Endodermal cell (in vitro differentiated cells): Measurements from ENCODE around the gene PRDM1. TPM values are rescaled to one million over a fixed set of nuclear protein-coding genes. Genes with fewer than 3 reads are reported as not detected.

Experiments used
- DNase-seq: peaks from one replicate; pipeline ENCODE4 v3.0.0-alpha.2; 2017
- H3K27ac ChIP-seq: 2 replicates; pipeline ENCODE4 v1.5.1; 2013; ENCODE audit warnings: mild to moderate bottlenecking, low read depth, low read length, moderate library complexity
- H3K27me3 ChIP-seq: 2 replicates; pipeline ENCODE4 v1.6.1; 2013; ENCODE audit warnings: mild to moderate bottlenecking, low read length, moderate library complexity; ENCODE audit not compliant: insufficient read depth, control insufficient read depth, poor library complexity, severe bottlenecking
- H3K36me3 ChIP-seq: 2 replicates; pipeline ENCODE4 v1.7.0; 2013; ENCODE audit warnings: mild to moderate bottlenecking, low read length, moderate library complexity; ENCODE audit not compliant: control insufficient read depth, insufficient read depth
- H3K4me1 ChIP-seq: one replicate; pipeline ENCODE4 v1.7.0; 2013; ENCODE audit warnings: low read length; ENCODE audit not compliant: control insufficient read depth, insufficient read depth
- H3K4me3 ChIP-seq: 2 replicates; pipeline ENCODE4 v1.5.1; 2013; ENCODE audit warnings: mild to moderate bottlenecking, low read length, moderate library complexity
- H3K9ac ChIP-seq: 2 replicates; pipeline ENCODE4 v1.6.1; 2013; ENCODE audit warnings: mild to moderate bottlenecking, low read length, moderate library complexity; ENCODE audit not compliant: poor library complexity, severe bottlenecking; ENCODE audit errors: extremely low read depth
- H3K9me3 ChIP-seq: 2 replicates; pipeline ENCODE4 v1.6.1; 2013; ENCODE audit warnings: mild to moderate bottlenecking, low read length, moderate library complexity; ENCODE audit not compliant: control insufficient read depth
- H3K27ac Mint-ChIP-seq: 2 replicates; pipeline ENCODE4 v1.8.0; 2020; ENCODE audit warnings: mixed read lengths
- H3K27me3 Mint-ChIP-seq: 2 replicates; pipeline ENCODE4 v1.8.0; 2021; ENCODE audit warnings: mild to moderate bottlenecking, mixed read lengths; ENCODE audit not compliant: insufficient read depth
- H3K36me3 Mint-ChIP-seq: 2 replicates; pipeline ENCODE4 v1.8.0; 2020; ENCODE audit warnings: low read depth, mixed read lengths
- H3K4me1 Mint-ChIP-seq: 2 replicates; pipeline ENCODE4 v1.8.0; 2020; ENCODE audit warnings: mixed read lengths
- H3K4me3 Mint-ChIP-seq: 2 replicates; pipeline ENCODE4 v1.8.0; 2020; ENCODE audit warnings: mild to moderate bottlenecking, moderate library complexity, mixed read lengths
- H3K9me3 Mint-ChIP-seq: 2 replicates; pipeline ENCODE4 v1.8.0; 2020; ENCODE audit warnings: mild to moderate bottlenecking, mixed read lengths
- WGBS, 2 experiments: methylation state at CpG; one replicate each; pipeline versions ENCODE4 v1.1.5 to v1.1.7; 2013; ENCODE audit warnings: missing lambda C conversion rate in 2 of 2, mixed read lengths in 1 of 2; ENCODE audit not compliant: insufficient coverage in 1 of 2, insufficient read length in 1 of 2; 5-methylcytosine and 5-hydroxymethylcytosine counted together
- total RNA-seq, 2 donors: library from RNA; stranded (reverse); fragmentation: NEBNext Ultra II Directional in 1 of 2; extraction: Animal tissue kit (Norgen Biotek cat#: 25700) in 1 of 2; gene quantifications; 2 replicates in 1 of 2; 3 replicates in 1 of 2; pipeline ENCODE4 v1.2.1, GENCODE V29; 2021
- TF ChIP-seq, protein P1 (sequence below): fragments of 200-600 bp; sonication (generic); conservative IDR thresholded peaks from 2 replicates; pipeline ENCODE4 v1.5.0; 2021; ENCODE audit warnings: antibody characterized with exemption, mild to moderate bottlenecking

The PRDM1 gene
- total RNA-seq, 2 donors from 2014 or later, result 54.0 to 74.3 TPM

GRCh38 chr6:106118835-106119431 is 32.8 kb downstream of the PRDM1 start:
- TF ChIP-seq, protein P1, sequence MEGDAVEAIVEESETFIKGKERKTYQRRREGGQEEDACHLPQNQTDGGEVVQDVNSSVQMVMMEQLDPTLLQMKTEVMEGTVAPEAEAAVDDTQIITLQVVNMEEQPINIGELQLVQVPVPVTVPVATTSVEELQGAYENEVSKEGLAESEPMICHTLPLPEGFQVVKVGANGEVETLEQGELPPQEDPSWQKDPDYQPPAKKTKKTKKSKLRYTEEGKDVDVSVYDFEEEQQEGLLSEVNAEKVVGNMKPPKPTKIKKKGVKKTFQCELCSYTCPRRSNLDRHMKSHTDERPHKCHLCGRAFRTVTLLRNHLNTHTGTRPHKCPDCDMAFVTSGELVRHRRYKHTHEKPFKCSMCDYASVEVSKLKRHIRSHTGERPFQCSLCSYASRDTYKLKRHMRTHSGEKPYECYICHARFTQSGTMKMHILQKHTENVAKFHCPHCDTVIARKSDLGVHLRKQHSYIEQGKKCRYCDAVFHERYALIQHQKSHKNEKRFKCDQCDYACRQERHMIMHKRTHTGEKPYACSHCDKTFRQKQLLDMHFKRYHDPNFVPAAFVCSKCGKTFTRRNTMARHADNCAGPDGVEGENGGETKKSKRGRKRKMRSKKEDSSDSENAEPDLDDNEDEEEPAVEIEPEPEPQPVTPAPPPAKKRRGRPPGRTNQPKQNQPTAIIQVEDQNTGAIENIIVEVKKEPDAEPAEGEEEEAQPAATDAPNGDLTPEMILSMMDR, result no peak
- Mint-ChIP-seq H3K36me3 (no peaks in the 10 kb centered on the region), H3K4me1 (peaks cover 2% of the 10 kb centered on the region), H3K9me3 (no peaks in the 10 kb centered on the region), H3K27me3 (peaks cover 4% of the 10 kb centered on the region), H3K27ac (no peak overlapping the region), H3K4me3 (no peak overlapping the region)
- no peak for DNase-seq
- no peak overlapping the region for H3K9ac ChIP-seq
- no peaks in the 10 kb centered on the region for H3K9me3 ChIP-seq
- no peaks in the 10 kb centered on the region for H3K27me3 ChIP-seq
- H3K36me3 ChIP-seq, result no peaks in the 10 kb centered on the region
- WGBS, 2 experiments, result 96 to 97% methylated on average over 3 of the region's 3 CpGs
- no peaks in the 10 kb centered on the region for H3K4me1 ChIP-seq
- H3K27ac ChIP-seq, result no peak overlapping the region
- H3K4me3 ChIP-seq, result no peak overlapping the region

GRCh38 chr6:106119546-106119945 is 33.4 kb downstream of the PRDM1 start:
- no peak overlapping the region for H3K27ac Mint-ChIP-seq
- WGBS, 2 experiments, result 81 to 100% methylated on average over 1 to 9 of the region's 9 CpGs

GRCh38 chr6:106120006-106120405 is 33.9 kb downstream of the PRDM1 start:
- Histone ChIP-seq H3K9me3 (no peaks in the 10 kb centered on the region), H3K9ac (no peak overlapping the region), H3K4me1 (no peaks in the 10 kb centered on the region), H3K36me3 (no peaks in the 10 kb centered on the region), H3K27me3 (no peaks in the 10 kb centered on the region), H3K27ac (no peak overlapping the region), H3K4me3 (no peak overlapping the region)
- TF ChIP-seq, protein P1, result no peak
- H3K9me3 Mint-ChIP-seq, result no peaks in the 10 kb centered on the region
- H3K27ac Mint-ChIP-seq, result no peak overlapping the region
- H3K4me1 Mint-ChIP-seq, result peaks cover 2% of the 10 kb centered on the region
- 90 to 94% methylated on average over 2 of the region's 2 CpGs for WGBS, 2 experiments
- H3K4me3 Mint-ChIP-seq, result no peak overlapping the region
- H3K36me3 Mint-ChIP-seq, result no peaks in the 10 kb centered on the region
- DNase-seq, result no peak
- peaks cover 4% of the 10 kb centered on the region for H3K27me3 Mint-ChIP-seq

More at GRCh38 chr6:106119546-106119945, 33.4 kb downstream of the PRDM1 start:
- peaks cover 4% of the 10 kb centered on the region for H3K27me3 Mint-ChIP-seq
- H3K4me1 Mint-ChIP-seq, result peaks cover 2% of the 10 kb centered on the region
- Histone ChIP-seq H3K9me3 (no peaks in the 10 kb centered on the region), H3K27ac (no peak overlapping the region), H3K4me3 (no peak overlapping the region), H3K36me3 (no peaks in the 10 kb centered on the region), H3K27me3 (no peaks in the 10 kb centered on the region), H3K9ac (no peak overlapping the region), H3K4me1 (no peaks in the 10 kb centered on the region)
- no peaks in the 10 kb centered on the region for H3K36me3 Mint-ChIP-seq
- TF ChIP-seq, protein P1, result no peak
- no peak for DNase-seq
- no peaks in the 10 kb centered on the region for H3K9me3 Mint-ChIP-seq
- no peak overlapping the region for H3K4me3 Mint-ChIP-seq
